Hematopoietic multipotent progenitor cell treated with erythropoietin and hydrocortisone succinate and interleukin-3 and kit ligand, for 6 days (in vitro differentiated cells): ENCODE results near the gene PNPLA5.

Experiments
- DNase-seq: peaks from one replicate; pipeline ENCODE4 v3.0.0-alpha.2; 2015

Gene PNPLA5

DNA sequence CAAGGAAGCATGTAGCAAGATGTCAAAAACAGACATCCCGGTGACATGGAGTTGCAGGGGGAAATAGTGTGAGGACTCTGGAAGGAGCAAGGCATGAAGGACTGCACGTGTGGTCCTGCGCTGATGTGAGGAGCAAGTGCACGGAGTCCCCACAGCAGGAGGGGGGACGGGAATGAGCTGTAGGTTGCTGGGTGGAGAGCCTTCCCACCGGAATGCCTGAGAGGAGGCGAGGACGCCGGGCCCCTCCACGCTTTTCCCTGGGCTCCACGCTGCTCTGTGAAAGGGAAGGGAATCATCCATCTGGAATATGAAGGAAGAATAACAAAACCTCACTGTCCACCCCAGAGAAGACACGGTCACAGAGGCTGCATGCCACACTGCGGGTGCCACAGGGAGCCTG lies 56.1 kb downstream of the PNPLA5 start:
- DNase-seq = no peak

DNA sequence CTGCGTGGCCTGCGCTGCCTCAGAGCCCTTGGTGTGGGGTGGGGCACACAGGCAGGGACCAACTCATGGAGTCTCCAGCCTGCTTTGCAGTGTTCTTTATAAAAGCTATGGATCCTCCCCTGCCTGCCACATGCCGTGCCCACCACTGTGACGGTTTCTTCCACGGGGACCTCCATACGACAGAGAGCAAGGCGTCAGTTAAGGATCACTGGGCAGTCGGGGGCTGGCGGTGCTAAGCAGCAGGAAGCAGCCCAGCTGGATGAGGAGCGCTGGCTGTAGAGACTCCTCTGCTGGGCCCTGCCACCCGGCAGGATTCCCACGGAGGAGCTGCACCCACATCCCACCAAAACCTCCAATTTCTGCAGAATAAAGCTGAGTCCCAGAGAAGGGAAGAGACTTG lies 56.6 kb downstream of the PNPLA5 start:
- DNase-seq = no peak

DNA sequence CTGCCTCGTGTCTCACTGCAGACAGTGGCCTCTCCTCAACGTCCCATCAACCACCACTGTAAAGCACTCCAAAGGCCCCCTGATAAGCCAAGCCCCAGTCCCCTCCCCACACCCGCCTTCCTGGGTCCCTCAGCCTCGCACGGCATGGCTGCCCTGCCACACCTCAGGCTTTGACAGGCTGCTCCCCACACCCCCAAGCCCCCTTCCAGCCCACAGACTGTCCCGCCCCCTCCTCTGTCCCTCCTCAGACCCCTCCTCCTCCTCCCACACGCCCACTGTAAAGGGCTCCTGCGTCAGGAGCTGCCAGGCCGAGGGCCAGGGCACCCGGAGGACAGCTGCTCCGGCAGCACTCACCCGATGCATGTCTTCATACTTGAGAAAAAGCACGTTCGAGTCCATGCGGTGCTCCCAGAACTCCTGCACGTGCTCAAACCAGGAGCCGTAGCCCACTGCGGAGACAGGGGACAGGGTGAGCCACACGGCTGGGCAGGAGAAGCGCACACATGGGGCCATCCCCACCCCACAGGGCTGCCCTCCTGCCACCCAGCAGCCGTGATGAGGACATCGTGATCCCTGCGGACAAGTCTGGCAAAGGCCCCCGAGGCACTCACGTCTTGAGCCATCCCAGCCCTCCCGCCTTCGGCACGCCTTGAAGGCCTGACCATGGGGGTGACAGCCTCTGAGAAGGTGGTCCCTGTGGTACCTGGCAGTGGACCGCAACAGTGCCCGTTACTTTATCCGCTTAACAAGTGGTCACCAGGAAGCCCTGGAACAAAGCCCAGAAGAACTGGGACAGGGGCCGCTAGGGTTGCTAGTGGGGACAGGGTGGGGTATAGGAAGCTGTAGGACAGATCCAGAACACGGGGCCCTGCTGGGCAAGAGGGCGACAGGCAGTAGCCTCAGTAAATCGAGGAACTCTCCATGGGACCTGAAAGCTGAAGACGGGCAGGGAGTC lies 58.2 kb downstream of the PNPLA5 start:
- DNase-seq = no peak

GRCh38 chr22:43832393-43833265 lies 59.2 kb downstream of the PNPLA5 start:
- no peak for DNase-seq

GRCh38 chr22:43831561-43832392 lies 60.0 kb downstream of the PNPLA5 start:
- no peak for DNase-seq

DNA sequence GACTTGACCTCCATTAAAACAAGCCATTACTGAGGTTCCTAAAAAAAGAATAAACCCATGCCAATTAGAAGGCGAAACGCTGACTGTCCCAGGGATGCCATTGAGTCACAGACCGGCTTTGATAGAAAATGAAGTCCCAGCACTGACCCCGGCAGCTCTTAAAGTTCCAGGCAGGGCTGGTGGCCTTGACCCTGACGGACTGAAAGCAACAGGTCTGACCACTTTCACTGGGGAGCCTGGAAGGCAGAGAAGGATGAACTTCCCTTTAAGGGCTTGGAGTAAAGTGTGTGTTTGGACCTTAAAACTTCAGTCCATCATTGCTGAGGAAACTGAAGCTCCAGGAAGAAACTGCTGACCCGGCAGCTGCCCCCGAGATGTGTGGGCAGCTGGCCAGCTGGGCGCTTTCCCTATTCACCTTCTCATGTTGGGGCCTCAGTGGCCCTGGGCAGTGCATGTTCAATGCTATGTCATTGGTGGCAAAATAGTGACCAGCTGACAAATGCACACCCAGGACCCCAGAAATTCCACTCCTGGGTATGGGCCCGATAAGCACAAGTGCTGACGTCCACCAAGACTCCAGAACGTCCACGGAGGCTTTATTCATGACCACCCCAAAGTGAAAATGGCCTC lies 60.8 kb downstream of the PNPLA5 start:
- DNase-seq = no peak

DNA sequence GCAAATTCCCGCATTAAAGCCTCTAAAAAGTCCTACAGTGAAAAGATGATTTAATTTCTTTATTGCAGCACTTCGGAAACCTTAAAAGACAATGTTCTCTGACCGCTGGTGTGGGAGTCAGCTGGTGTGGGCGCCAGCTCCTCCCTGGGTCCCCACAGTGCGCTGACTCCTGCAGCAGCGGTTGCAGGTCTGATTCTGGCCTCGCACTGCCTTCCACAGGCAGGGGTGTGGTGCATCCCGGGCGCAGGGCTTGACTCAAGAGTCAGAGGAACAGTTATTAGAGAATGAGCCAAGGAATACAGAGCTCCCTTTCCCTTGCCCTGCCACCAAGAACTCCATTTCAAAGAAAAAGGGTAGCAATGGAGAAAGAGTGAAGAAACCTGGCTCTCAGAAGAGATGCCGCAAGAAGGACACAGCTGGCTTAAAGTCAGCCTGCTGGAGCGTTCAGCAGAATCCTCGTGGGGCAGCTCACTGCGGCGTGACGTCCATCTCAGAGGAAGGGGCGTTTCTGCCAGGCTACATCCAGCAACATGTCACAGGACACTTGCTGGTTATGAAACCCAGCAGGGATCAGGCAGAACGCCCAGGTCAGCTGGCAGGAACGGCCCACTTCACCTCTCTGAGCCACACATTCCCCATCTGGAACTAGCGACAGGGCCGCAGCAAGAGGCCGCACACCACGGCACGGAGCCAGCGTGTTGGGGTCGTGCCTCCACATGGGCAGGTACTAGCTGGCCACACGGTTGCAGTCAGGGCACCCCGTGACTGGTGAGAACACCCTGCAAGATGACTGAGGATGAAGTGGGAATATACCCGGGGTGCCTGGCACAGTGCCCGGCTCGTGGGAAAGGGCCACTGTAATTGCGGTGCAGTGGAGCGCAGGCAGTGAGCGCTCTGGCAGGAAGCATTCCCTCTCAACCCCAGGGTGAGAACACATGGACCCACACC lies 61.6 kb downstream of the PNPLA5 start:
- no peak for DNase-seq
